ENCODE results near the gene STMN1.

- no peak for TF ChIP-seq CTCF (IDR thresholded peaks at IDR 0.05)
- TF ChIP-seq POLR2A (IDR thresholded peaks at IDR 0.05), result no peak
Observed at GRCh38 chr1:25913206-25913605, 7.0 kb upstream of the STMN1 start.

All from lower leg skin (tissue), 3 donors.